Karpas-422 (cell line): ENCODE measurements around the gene SLC25A44. TPM values are rescaled to one million over a fixed set of nuclear protein-coding genes. Genes with fewer than 3 reads are reported as not detected.

Source experiments
- DNase-seq: peaks from one replicate; pipeline ENCODE4 v3.0.0-alpha.2; 2015
- H2AFZ ChIP-seq: fragments of 200-600 bp; sonication (generic); 2 replicates; pipeline ENCODE4 v1.6.1; 2014; ENCODE audit warnings: antibody characterized with exemption, low read length, mixed read lengths
- H3K27ac ChIP-seq: fragments of 200-600 bp; sonication (generic); 2 replicates; pipeline ENCODE4 v1.5.1; 2014; ENCODE audit warnings: mild to moderate bottlenecking, low read length, moderate library complexity
- H3K27me3 ChIP-seq: fragments of 200-600 bp; sonication (generic); 2 replicates; pipeline ENCODE4 v1.6.1; 2014; ENCODE audit warnings: low read length, mixed read lengths
- H3K36me3 ChIP-seq: fragments of 200-600 bp; sonication (generic); 2 replicates; pipeline ENCODE4 v1.6.1; 2014; ENCODE audit warnings: low read length, mixed read lengths; ENCODE audit not compliant: insufficient read depth
- H3K4me1 ChIP-seq: fragments of 200-600 bp; sonication (generic); 2 replicates; pipeline ENCODE4 v1.6.1; 2014; ENCODE audit warnings: mild to moderate bottlenecking, low read length, mixed read lengths
- H3K4me2 ChIP-seq: fragments of 200-600 bp; sonication (generic); 2 replicates; pipeline ENCODE4 v1.6.1; 2014; ENCODE audit warnings: low read length, low read depth, mild to moderate bottlenecking; ENCODE audit not compliant: poor library complexity, severe bottlenecking
- H3K4me3 ChIP-seq: fragments of 200-600 bp; sonication (generic); 2 replicates; pipeline ENCODE4 v1.5.1; 2014; ENCODE audit warnings: mild to moderate bottlenecking, antibody characterized with exemption, low read length, mixed read lengths
- H3K79me2 ChIP-seq: fragments of 200-600 bp; sonication (generic); 2 replicates; pipeline ENCODE4 v1.6.1; 2014; ENCODE audit warnings: mild to moderate bottlenecking, low read length, mixed read lengths
- H3K9ac ChIP-seq: fragments of 200-600 bp; sonication (generic); 2 replicates; pipeline ENCODE4 v1.6.0; 2014; ENCODE audit warnings: low read length
- H3K9me2 ChIP-seq: fragments of 200-600 bp; sonication (generic), shearing (Covaris generic); replicated peaks from 2 replicates; pipeline ENCODE4 v1.6.0; 2014; ENCODE audit warnings: mild to moderate bottlenecking, low read length, moderate library complexity; ENCODE audit not compliant: insufficient read depth
- H3K9me3 ChIP-seq: fragments of 300-700, 200-600 bp; sonication (generic); 2 replicates; pipeline ENCODE4 v1.6.1; 2014; ENCODE audit warnings: low read length, mixed read lengths
- H4K20me1 ChIP-seq: fragments of 200-600 bp; sonication (generic); 2 replicates; pipeline ENCODE4 v1.6.1; 2014; ENCODE audit warnings: mild to moderate bottlenecking, antibody characterized with exemption, low read length, low read depth; ENCODE audit not compliant: insufficient read depth
- total RNA-seq: library from RNA; depleted of rRNA; stranded (reverse); fragments of >200 nt; shearing (Covaris generic); gene quantifications from 2 replicates; pipeline ENCODE4 v1.2.3, GENCODE V29; 2014; ENCODE audit warnings: low replicate concordance

SLC25A44 gene
- total RNA-seq, 1 experiment from 2014 or later: 24.0 TPM

DNA sequence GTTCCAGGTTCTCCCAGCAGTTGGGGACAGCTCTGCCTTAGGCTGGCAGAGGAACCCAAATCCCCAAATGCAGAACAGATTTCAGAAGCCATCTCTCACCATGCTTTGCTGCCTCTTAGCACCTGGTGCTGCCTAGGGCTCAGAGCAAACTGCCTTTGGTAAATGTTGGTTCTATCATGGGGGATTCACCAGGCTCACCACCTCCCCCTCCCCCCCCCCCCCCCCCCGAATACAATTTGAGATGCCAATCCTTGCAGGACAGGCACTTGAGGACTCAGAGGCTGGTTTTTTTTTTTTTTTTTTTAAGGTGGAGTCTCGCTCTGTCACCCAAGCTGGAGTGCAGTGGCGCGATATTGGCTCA, 54.4 kb downstream of the SLC25A44 start:
- Histone ChIP-seq H4K20me1 (no peaks in the 10 kb centered on the region), H3K79me2 (no peaks in the 10 kb centered on the region), H3K9me3 (no peaks in the 10 kb centered on the region), H3K4me3 (no peak overlapping the region), H3K4me2 (no peak overlapping the region), H3K9me2 (no peaks in the 10 kb centered on the region), H3K27ac (no peak overlapping the region), H3K36me3 (peaks cover 7% of the 10 kb centered on the region; the same call in 1 of the 2 replicates), H2AFZ (no peak overlapping the region), H3K9ac (no peak overlapping the region), H3K4me1 (no peaks in the 10 kb centered on the region), H3K27me3 (no peaks in the 10 kb centered on the region)
- no peak for DNase-seq

DNA sequence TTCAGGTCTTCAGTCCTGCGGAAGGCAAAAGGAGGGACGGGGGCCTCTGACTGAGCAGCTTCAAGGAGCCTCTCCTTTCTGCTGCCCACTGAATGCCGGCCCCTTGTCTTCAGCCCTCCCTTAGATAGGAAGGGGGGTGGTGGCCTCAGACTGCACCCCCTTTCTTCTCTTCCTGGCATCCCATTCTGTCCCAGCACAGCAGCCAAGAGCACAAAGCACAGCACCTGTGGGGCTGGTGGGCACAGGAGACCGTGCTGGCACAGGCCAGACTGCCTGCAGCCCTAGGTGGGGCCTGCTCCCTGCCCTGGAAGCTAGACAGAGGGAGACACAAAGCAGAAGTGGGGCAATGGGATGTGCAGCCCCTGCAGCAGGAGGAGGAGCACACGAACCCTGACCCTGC, 55.7 kb downstream of the SLC25A44 start:
- Histone ChIP-seq H3K27me3 (no peaks in the 10 kb centered on the region), H3K4me1 (no peaks in the 10 kb centered on the region), H3K4me3 (no peak overlapping the region), H2AFZ (no peak overlapping the region), H3K9me2 (no peaks in the 10 kb centered on the region), H4K20me1 (no peaks in the 10 kb centered on the region), H3K9me3 (no peaks in the 10 kb centered on the region), H3K27ac (no peak overlapping the region), H3K9ac (no peak overlapping the region), H3K79me2 (no peaks in the 10 kb centered on the region), H3K4me2 (no peak overlapping the region), H3K36me3 (peaks cover 7% of the 10 kb centered on the region; the same call in 1 of the 2 replicates)
- no peak for DNase-seq

DNA sequence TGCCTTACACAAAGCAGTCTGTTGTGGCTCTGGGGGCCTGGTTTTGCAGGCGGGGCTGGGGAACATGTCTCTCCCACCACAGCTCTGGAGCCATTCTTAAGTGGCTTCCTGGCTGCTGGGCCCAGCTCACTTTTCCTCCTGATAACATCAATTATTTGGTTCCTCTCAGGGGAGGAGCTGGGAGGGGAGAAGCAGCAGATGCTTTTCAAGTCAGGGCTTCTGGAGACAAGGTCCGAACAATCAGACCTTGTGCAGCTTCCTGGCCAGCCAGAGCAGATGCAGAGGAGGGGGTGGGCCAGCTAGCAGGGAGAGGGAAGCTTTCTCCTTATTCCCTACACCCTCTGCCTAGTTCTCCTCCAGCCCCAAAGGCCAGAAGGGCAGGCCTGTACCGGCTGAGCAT, 57.6 kb downstream of the SLC25A44 start:
- H3K27ac ChIP-seq: no peak overlapping the region
- no peaks in the 10 kb centered on the region for H3K9me2 ChIP-seq
- H3K36me3 ChIP-seq: peaks cover 13% of the 10 kb centered on the region; the same call in 1 of the 2 replicates
- no peak overlapping the region for H3K4me2 ChIP-seq
- H3K79me2 ChIP-seq: no peaks in the 10 kb centered on the region
- H4K20me1 ChIP-seq: no peaks in the 10 kb centered on the region
- H3K27me3 ChIP-seq: no peaks in the 10 kb centered on the region
- H3K9me3 ChIP-seq: no peaks in the 10 kb centered on the region
- H3K9ac ChIP-seq: no peak overlapping the region
- no peak for DNase-seq
- no peak overlapping the region for H2AFZ ChIP-seq
- H3K4me3 ChIP-seq: no peak overlapping the region
- no peaks in the 10 kb centered on the region for H3K4me1 ChIP-seq

DNA sequence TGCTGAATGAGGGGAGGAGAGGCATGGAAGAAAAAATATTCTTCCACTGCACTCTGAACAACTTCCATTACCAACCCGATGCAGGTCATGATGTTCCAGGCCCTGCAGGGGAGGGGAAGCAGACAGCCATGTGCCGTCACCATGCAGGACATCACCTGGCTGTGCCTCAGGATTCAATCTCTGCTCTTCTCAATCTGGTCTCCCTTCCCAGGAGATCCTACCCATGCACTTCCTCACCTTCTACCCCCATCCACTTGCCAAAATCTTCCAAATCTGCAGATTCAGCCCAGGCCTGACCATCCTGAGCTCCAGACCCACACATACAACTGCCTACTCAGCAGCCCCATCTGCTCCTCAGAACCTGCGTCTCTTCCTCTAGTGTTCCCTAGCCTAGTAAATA, 59.7 kb downstream of the SLC25A44 start:
- Histone ChIP-seq H3K27ac (no peak overlapping the region), H3K4me1 (no peaks in the 10 kb centered on the region), H3K9me2 (no peaks in the 10 kb centered on the region), H3K36me3 (peaks cover 25% of the 10 kb centered on the region; the same call in 1 of the 2 replicates), H3K4me3 (no peak overlapping the region), H3K9me3 (no peaks in the 10 kb centered on the region), H2AFZ (no peak overlapping the region), H4K20me1 (no peaks in the 10 kb centered on the region), H3K9ac (no peak overlapping the region), H3K79me2 (no peaks in the 10 kb centered on the region), H3K27me3 (no peaks in the 10 kb centered on the region), H3K4me2 (no peak overlapping the region)
- no peak for DNase-seq

DNA sequence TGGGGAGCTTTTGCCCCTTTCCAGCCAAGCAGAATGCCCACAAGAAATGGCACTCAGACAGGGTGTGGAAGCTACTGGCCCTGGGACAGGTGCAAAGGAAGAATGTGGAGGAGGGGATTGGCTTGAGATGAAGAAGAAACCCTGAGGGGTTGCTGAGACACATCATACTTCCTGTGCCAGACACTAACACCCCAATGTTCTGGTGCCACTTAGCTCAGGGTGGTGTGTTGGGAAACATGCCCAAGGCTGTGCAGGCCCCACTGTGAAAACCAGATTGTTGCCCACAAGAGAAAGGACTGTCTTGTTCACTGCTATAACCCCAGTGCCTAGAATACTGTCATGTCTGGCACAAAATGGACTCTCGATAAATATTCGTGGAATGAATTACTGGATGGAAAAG, 63.8 kb downstream of the SLC25A44 start:
- no peak overlapping the region for H3K4me2 ChIP-seq
- no peak overlapping the region for H3K4me3 ChIP-seq
- no peaks in the 10 kb centered on the region for H3K9me3 ChIP-seq
- no peaks in the 10 kb centered on the region for H3K4me1 ChIP-seq
- no peaks in the 10 kb centered on the region for H3K27me3 ChIP-seq
- peaks cover 36% of the 10 kb centered on the region for H3K36me3 ChIP-seq
- no peak overlapping the region for H3K9ac ChIP-seq
- DNase-seq: no peak
- H3K9me2 ChIP-seq: no peaks in the 10 kb centered on the region
- H2AFZ ChIP-seq: no peak overlapping the region
- H3K79me2 ChIP-seq: no peaks in the 10 kb centered on the region
- H3K27ac ChIP-seq: no peak overlapping the region
- H4K20me1 ChIP-seq: no peaks in the 10 kb centered on the region

DNA sequence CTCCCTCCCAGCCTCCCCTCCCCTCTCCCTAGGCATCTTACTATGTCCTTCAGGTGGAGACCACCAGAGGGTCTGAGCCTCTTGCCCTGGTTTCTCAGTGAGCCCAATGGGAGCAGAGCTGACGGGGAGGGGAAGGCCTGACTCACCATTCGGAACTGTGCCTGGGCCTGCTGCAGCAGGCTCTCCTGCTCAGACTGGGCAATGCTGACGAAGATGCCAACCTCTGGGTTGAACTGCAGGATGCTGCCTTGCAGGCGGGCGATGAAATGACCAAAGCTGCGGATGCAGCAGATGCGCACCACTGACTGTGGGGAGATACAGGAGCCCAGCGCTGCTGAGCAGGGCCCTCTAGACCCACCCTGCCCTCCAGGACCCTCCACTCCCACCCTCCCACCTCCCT, 65.0 kb downstream of the SLC25A44 start:
- Histone ChIP-seq H3K4me3 (no peak overlapping the region), H3K4me1 (no peaks in the 10 kb centered on the region), H4K20me1 (no peaks in the 10 kb centered on the region), H3K9me3 (no peaks in the 10 kb centered on the region), H3K9ac (no peak overlapping the region), H3K4me2 (no peak overlapping the region), H3K27ac (no peak overlapping the region), H3K27me3 (no peaks in the 10 kb centered on the region), H3K36me3 (peaks cover 43% of the 10 kb centered on the region), H2AFZ (no peak overlapping the region), H3K9me2 (no peaks in the 10 kb centered on the region), H3K79me2 (no peaks in the 10 kb centered on the region)
- DNase-seq: no peak

DNA sequence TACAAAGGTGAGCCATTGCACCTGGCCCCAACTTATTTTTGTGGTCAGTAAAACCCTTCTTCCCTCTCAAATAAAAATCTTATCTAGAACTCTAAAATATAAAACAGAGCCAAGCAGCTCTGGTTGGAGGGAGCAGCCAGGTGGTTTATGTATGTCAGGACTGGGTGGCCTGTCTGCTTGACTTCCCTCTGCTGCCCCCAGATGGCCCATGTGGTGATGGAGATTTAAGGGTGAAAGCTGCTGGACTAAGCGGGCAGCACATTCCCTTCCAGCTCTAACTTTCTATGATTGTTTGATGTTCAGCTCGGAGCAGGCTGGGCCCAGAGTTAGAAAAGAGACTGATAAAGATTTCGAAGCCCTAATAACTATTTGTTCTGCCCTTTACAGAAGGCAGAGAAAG, 65.9 kb downstream of the SLC25A44 start:
- Histone ChIP-seq H3K9ac (no peak overlapping the region), H4K20me1 (no peaks in the 10 kb centered on the region), H3K27me3 (no peaks in the 10 kb centered on the region), H3K4me2 (no peak overlapping the region), H3K9me2 (no peaks in the 10 kb centered on the region), H3K79me2 (no peaks in the 10 kb centered on the region), H3K4me1 (no peaks in the 10 kb centered on the region), H3K9me3 (no peaks in the 10 kb centered on the region), H2AFZ (no peak overlapping the region), H3K4me3 (no peak overlapping the region), H3K27ac (no peak overlapping the region), H3K36me3 (peaks cover 47% of the 10 kb centered on the region)
- no peak for DNase-seq

DNA sequence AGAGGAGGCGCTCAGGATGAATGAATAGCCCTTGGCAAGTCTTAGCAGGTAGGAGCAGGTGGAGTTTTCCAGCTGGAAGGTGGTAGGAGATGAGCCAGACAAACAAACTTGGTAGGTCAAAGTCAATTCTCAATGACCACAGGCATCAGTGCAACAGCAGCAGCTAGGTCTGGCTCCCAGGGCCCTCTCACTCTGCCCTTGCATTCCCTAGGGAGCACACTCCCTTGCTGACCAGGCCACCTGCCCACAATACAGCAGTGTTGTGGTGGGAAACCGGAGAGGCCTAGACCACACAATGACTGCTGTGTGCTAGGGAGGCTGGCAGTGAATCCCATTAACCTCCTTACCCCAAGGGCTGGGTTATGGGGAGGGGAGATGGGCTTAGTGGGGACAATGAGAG, 67.0 kb downstream of the SLC25A44 start:
- Histone ChIP-seq H4K20me1 (no peaks in the 10 kb centered on the region), H3K4me2 (no peak overlapping the region)
- no peak for DNase-seq

More for the DNA sequence above, 67.0 kb downstream of the SLC25A44 start:
- H3K9ac ChIP-seq: no peak overlapping the region
- H3K27ac ChIP-seq: no peak overlapping the region
- peaks cover 52% of the 10 kb centered on the region for H3K36me3 ChIP-seq
- no peak overlapping the region for H2AFZ ChIP-seq
- no peaks in the 10 kb centered on the region for H3K4me1 ChIP-seq
- H3K4me3 ChIP-seq: no peak overlapping the region
- H3K79me2 ChIP-seq: no peaks in the 10 kb centered on the region
- H3K27me3 ChIP-seq: no peaks in the 10 kb centered on the region
- no peaks in the 10 kb centered on the region for H3K9me2 ChIP-seq
- H3K9me3 ChIP-seq: no peaks in the 10 kb centered on the region
